A549 (cell line): ENCODE measurements around the gene ZNF283. TPM values are rescaled to one million over a fixed set of nuclear protein-coding genes. Genes with fewer than 3 reads are reported as not detected.

Source experiments
- ATAC-seq, 2 experiments: fragments of 200-7000 bp in 1 of 2; fragments of >200 bp in 1 of 2; cut with Nextera tagmentation in 1 of 2; cut with Tn5 transposase in 1 of 2; 3 replicates each; pipeline versions ENCODE4 v1.8.0 to v1.9.1; 2018 to 2020; ENCODE audit warnings: mild to moderate bottlenecking in 1 of 2, moderate library complexity in 1 of 2
- CTCF ChIA-PET: fragments of 300-600 bp; sonication (Branson Sonifier 250); formaldehyde crosslinking; extraction: SDS; loops from one replicate; lab custom pipeline; 2021; ENCODE audit warnings: antibody characterized with exemption, inconsistent platforms; lab: Yijun Ruan, JAX
- POLR2A ChIA-PET: fragments of 350-600 bp; formaldehyde crosslinking; extraction: SDS; loops from one replicate; lab custom pipeline; 2021; ENCODE audit warnings: antibody characterized with exemption, inconsistent platforms; lab: Yijun Ruan, JAX
- DNase-seq, 2 experiments: peaks; one replicate each; pipeline versions ENCODE4 v3.0.0 to v3.0.0-alpha.2; 2011 to 2016; ENCODE audit warnings: low read depth in 1 of 2, low spot score in 1 of 2
- FAIRE-seq: peaks from 2 replicates; lab custom pipeline; 2011; peaks lifted over from hg19 to GRCh38; lab: Jason Lieb, UNC
- H3K27ac ChIP-seq, 2 experiments: fragments of >200 bp; sonication (Bioruptor Twin); formaldehyde crosslinking; 3 replicates each; pipeline ENCODE4 v1.5.1; 2016 to 2017
- H3K4me1 ChIP-seq: fragments of >200 bp; sonication (Bioruptor Twin); formaldehyde crosslinking; 3 replicates; pipeline ENCODE4 v1.6.1; 2016
- H3K4me2 ChIP-seq: fragments of >200 bp; sonication (Bioruptor Twin); formaldehyde crosslinking; 3 replicates; pipeline ENCODE4 v1.6.1; 2016
- H3K4me3 ChIP-seq: fragments of >200 bp; sonication (Bioruptor Twin); formaldehyde crosslinking; 3 replicates; pipeline ENCODE4 v1.5.1; 2016
- H3K9me3 ChIP-seq: fragments of >200 bp; sonication (Bioruptor Twin); formaldehyde crosslinking; 3 replicates; pipeline ENCODE4 v1.6.1; 2016
- ATOH8 ChIP-seq: fragments of 250-450 bp; sonication (Bioruptor Pico); IDR thresholded peaks from 2 replicates; pipeline ENCODE4 v1.5.0; 2020; ENCODE audit warnings: low read depth, mild to moderate bottlenecking, moderate library complexity
- CBX2 ChIP-seq: fragments of 200-600 bp; sonication (generic); IDR thresholded peaks from 2 replicates; pipeline ENCODE4 v1.6.1; 2016; ENCODE audit warnings: low read depth, mild to moderate bottlenecking, borderline replicate concordance
- CBX8 ChIP-seq: fragments of 200-600 bp; sonication (generic); IDR thresholded peaks from 2 replicates; pipeline ENCODE4 v1.6.1; 2016
- CHD2 ChIP-seq: fragments of 150-350 bp; IDR thresholded peaks from 2 replicates; pipeline ENCODE4 v1.6.1; 2014; ENCODE audit warnings: low read length; ENCODE audit not compliant: partially characterized antibody
- CTCF ChIP-seq: fragments of >200 bp; sonication (Bioruptor Twin); formaldehyde crosslinking; IDR thresholded peaks from 3 replicates; pipeline ENCODE4 v1.5.1; 2016
- EHMT2 ChIP-seq: fragments of 200-600 bp; sonication (generic); IDR thresholded peaks from 2 replicates; pipeline ENCODE4 v1.6.1; 2016; ENCODE audit warnings: antibody characterized with exemption, low read depth, mild to moderate bottlenecking, moderate library complexity
- ELK1 ChIP-seq: fragments of 150-350 bp; IDR thresholded peaks from 2 replicates; pipeline ENCODE4 v1.6.1; 2014; ENCODE audit warnings: low read depth, mild to moderate bottlenecking, low read length
- EP300 ChIP-seq, 2 experiments: fragments of >200 bp; sonication (Bioruptor Twin); formaldehyde crosslinking; IDR thresholded peaks; 2 replicates in 1 of 2; 3 replicates in 1 of 2; pipeline ENCODE4 v1.6.1; 2016 to 2017
- ESRRA ChIP-seq: fragments of 150-350 bp; IDR thresholded peaks from 2 replicates; pipeline ENCODE4 v1.6.1; 2014; ENCODE audit warnings: mild to moderate bottlenecking, low read length, borderline replicate concordance
- FOSL2 ChIP-seq, 2 experiments: fragments of 450-650 bp in 1 of 2; fragments of >200 bp in 1 of 2; sonication (Bioruptor Twin) in 1 of 2; formaldehyde crosslinking; IDR thresholded peaks; 2 replicates each; pipeline versions ENCODE4 v1.5.0 to v1.6.1; 2016 to 2020; ENCODE audit warnings: mild to moderate bottlenecking in 1 of 2, moderate library complexity in 1 of 2
- FOXS1 ChIP-seq: fragments of 250-450 bp; sonication (Bioruptor Pico); IDR thresholded peaks from 2 replicates; pipeline ENCODE4 v1.5.0; 2020; ENCODE audit warnings: mild to moderate bottlenecking, moderate library complexity
- GATA3 ChIP-seq: IDR thresholded peaks from 2 replicates; pipeline ENCODE4 v1.6.1; 2012; ENCODE audit warnings: borderline replicate concordance
- HEYL ChIP-seq: fragments of 250-450 bp; sonication (Bioruptor Pico); IDR thresholded peaks from 2 replicates; pipeline ENCODE4 v1.8.0; 2021; ENCODE audit warnings: mild to moderate bottlenecking, moderate library complexity
- HOXA7 ChIP-seq: fragments of 250-450 bp; sonication (Bioruptor Pico); IDR thresholded peaks from 2 replicates; pipeline ENCODE4 v1.5.0; 2020; ENCODE audit warnings: mild to moderate bottlenecking, moderate library complexity
- HOXB5 ChIP-seq: fragments of 250-450 bp; sonication (Bioruptor Pico); IDR thresholded peaks from 2 replicates; pipeline ENCODE4 v1.5.0; 2020; ENCODE audit warnings: mild to moderate bottlenecking, moderate library complexity
- JUN ChIP-seq, 2 experiments: fragments of >200 bp; sonication (Bioruptor Twin); formaldehyde crosslinking; IDR thresholded peaks; 2 replicates in 1 of 2; 3 replicates in 1 of 2; pipeline ENCODE4 v1.6.1; 2016 to 2017
- JUNB ChIP-seq: fragments of >200 bp; sonication (Bioruptor Twin); formaldehyde crosslinking; IDR thresholded peaks from 2 replicates; pipeline ENCODE4 v1.6.1; 2016
- KDM5A ChIP-seq: fragments of 200-600 bp; sonication (generic); IDR thresholded peaks from 2 replicates; pipeline ENCODE4 v1.6.1; 2016; ENCODE audit warnings: antibody characterized with exemption, mild to moderate bottlenecking
- MAX ChIP-seq: IDR thresholded peaks from 2 replicates; pipeline ENCODE4 v1.6.1; 2012
- MAZ ChIP-seq: fragments of 150-350 bp; IDR thresholded peaks from 2 replicates; pipeline ENCODE4 v1.6.1; 2014; ENCODE audit warnings: antibody characterized with exemption, low read depth, low read length, borderline replicate concordance
- MYC ChIP-seq: IDR thresholded peaks from 2 replicates; pipeline ENCODE4 v1.6.1; 2012; ENCODE audit warnings: mild to moderate bottlenecking, inconsistent platforms, low read length, improper control_type of control experiment, borderline replicate concordance
- PBX3 ChIP-seq: IDR thresholded peaks from 2 replicates; pipeline ENCODE4 v1.6.1; 2012
- PHF8 ChIP-seq: fragments of 200-600 bp; sonication (generic); IDR thresholded peaks from 2 replicates; pipeline ENCODE4 v1.6.1; 2016; ENCODE audit warnings: low read depth, mild to moderate bottlenecking, antibody characterized with exemption, moderate library complexity, borderline replicate concordance
- RAD21 ChIP-seq, 2 experiments: fragments of >200 bp in 1 of 2; sonication (Bioruptor Twin) in 1 of 2; formaldehyde crosslinking in 1 of 2; IDR thresholded peaks in 1 of 2; conservative IDR thresholded peaks in 1 of 2; 2 replicates in 1 of 2; 3 replicates in 1 of 2; pipeline ENCODE4 v1.6.1; 2012 to 2018; ENCODE audit warnings: inconsistent platforms in 1 of 2
- RARB ChIP-seq: fragments of 250-450 bp; sonication (Bioruptor Pico); IDR thresholded peaks from 2 replicates; pipeline ENCODE4 v1.8.0; 2021; ENCODE audit warnings: mild to moderate bottlenecking, moderate library complexity
- RCOR1 ChIP-seq: fragments of 150-350 bp; IDR thresholded peaks from 2 replicates; pipeline ENCODE4 v1.6.1; 2014; ENCODE audit warnings: antibody characterized with exemption, low read length, low read depth
- SMC3 ChIP-seq: fragments of >200 bp; sonication (Bioruptor Twin); formaldehyde crosslinking; IDR thresholded peaks from 3 replicates; pipeline ENCODE4 v1.6.1; 2018; ENCODE audit warnings: inconsistent platforms
- USF2 ChIP-seq: fragments of 450-650 bp; IDR thresholded peaks from 2 replicates; pipeline ENCODE4 v1.6.1; 2014; ENCODE audit warnings: antibody characterized with exemption
- ZC3H11A ChIP-seq: fragments of 450-650 bp; IDR thresholded peaks from 2 replicates; pipeline ENCODE4 v1.6.1; 2014; ENCODE audit warnings: antibody characterized with exemption, mild to moderate bottlenecking
- WGBS: methylation state at CpG from one replicate; pipeline ENCODE4 v1.1.6; 2017; ENCODE audit errors: missing lambda C conversion rate; 5-methylcytosine and 5-hydroxymethylcytosine counted together
- polyA plus RNA-seq, 4 experiments: library from polyadenylated mRNA; depleted of rRNA in 3 of 4; stranded (reverse); fragments of >200 nt; fragmentation: RNase III in 1 of 4; extraction: RNeasy Plus Mini Kit Qiagen cat#74134 plus additional on column Dnase treatment in 1 of 4; gene quantifications; 2 replicates in 3 of 4; 3 replicates in 1 of 4; pipeline ENCODE4 v1.2.3, GENCODE V29; 2011 to 2017

ZNF283 gene
- polyA plus RNA-seq, 2 of the 4 experiments (the other 2 are of a cell fraction) = 6.1 to 8.9 TPM

GRCh38 chr19:43812259-43812658, 14.9 kb upstream of the ZNF283 start:
- no peaks in the 10 kb centered on the region for H3K4me1 ChIP-seq
- no peak for TF ChIP-seq FOXS1 (CRISPR knock-in tag)
- no peak for TF ChIP-seq PHF8
- no peak for TF ChIP-seq RARB
- TF ChIP-seq MAX = no peak
- TF ChIP-seq CBX8 = no peak
- TF ChIP-seq CHD2 = no peak
- no peak for TF ChIP-seq FOSL2 (IDR thresholded peaks at IDR 0.05)
- no peak for TF ChIP-seq FOSL2 (CRISPR knock-in tag; IDR thresholded peaks at IDR 0.05)
- TF ChIP-seq KDM5A = no peak
- TF ChIP-seq GATA3 = no peak
- TF ChIP-seq SMC3 = no peak
- TF ChIP-seq HOXA7 (CRISPR knock-in tag) = no peak
- no peak for TF ChIP-seq HOXB5
- TF ChIP-seq JUNB = no peak
- TF ChIP-seq RCOR1 = no peak
- no peak for TF ChIP-seq HEYL (CRISPR knock-in tag)
- no peak for TF ChIP-seq MAZ
- TF ChIP-seq RAD21 (conservative IDR thresholded peaks at IDR 0.05 in 1 of 2, IDR thresholded peaks at IDR 0.05 in 1 of 2) = no peak
- TF ChIP-seq, all 56 proteins: peak for 0
- no peak overlapping the region for H3K4me2 ChIP-seq
- FAIRE-seq (no peak), ATAC-seq (no peak), DNase-seq (no peak)
- 28% methylated on average over 1 of the region's 1 CpG for WGBS
- peaks cover 11% of the 10 kb centered on the region; the same call in 2 of the 3 replicates for H3K9me3 ChIP-seq
- ChIA-PET POLR2A (no interaction called here), CTCF (interaction anchor here (0.9 kb wide), 1 partner anchor 258 kb away, joined by 3 read pairs; no protein-coding TSS in a partner anchor)
- H3K4me3 ChIP-seq = no peak overlapping the region
- H3K27ac ChIP-seq = no peak overlapping the region

GRCh38 chr19:43812688-43813087, 14.4 kb upstream of the ZNF283 start:
- ChIA-PET CTCF (interaction anchor here (0.7 to 0.9 kb wide), 2 partner anchors 258 to 293 kb away, joined by 3 read pairs; no protein-coding TSS in a partner anchor), POLR2A (no interaction called here)
- H3K4me3 ChIP-seq = no peak overlapping the region
- H3K4me1 ChIP-seq = no peaks in the 10 kb centered on the region
- H3K27ac ChIP-seq = no peak overlapping the region
- peaks cover 11% of the 10 kb centered on the region; the same call in 2 of the 3 replicates for H3K9me3 ChIP-seq
- WGBS = 48% methylated on average over 6 of the region's 6 CpGs
- FAIRE-seq (peak; percentile 59), DNase-seq (no peak), ATAC-seq (no peak)
- TF ChIP-seq USF2 (no peak), EP300 (IDR thresholded peaks at IDR 0.05) (no peak), EHMT2 (no peak), ESRRA (no peak), HOXB5 (no peak), SMC3 (no peak)
- no peak overlapping the region for H3K4me2 ChIP-seq

- WGBS = 35% methylated on average over 5 of the region's 5 CpGs
- peaks cover 22% of the 10 kb centered on the region for H3K9me3 ChIP-seq
- ATAC-seq (no peak), FAIRE-seq (peak; percentile 28), DNase-seq (no peak)
- H3K4me1 ChIP-seq = no peaks in the 10 kb centered on the region
- no peak for TF ChIP-seq PBX3
- no peak for TF ChIP-seq CTCF
- TF ChIP-seq ZC3H11A = no peak
- TF ChIP-seq ELK1 = no peak
- TF ChIP-seq ATOH8 (CRISPR knock-in tag) = no peak
- TF ChIP-seq KDM5A = no peak
- TF ChIP-seq JUN (IDR thresholded peaks at IDR 0.05) = no peak
- no peak for TF ChIP-seq CBX2
- no peak for TF ChIP-seq MYC
- H3K4me2 ChIP-seq = no peak overlapping the region
- H3K4me3 ChIP-seq = no peak overlapping the region
- H3K27ac ChIP-seq = no peak overlapping the region
- CTCF ChIA-PET = interaction anchor here (0.6 to 1.7 kb wide), 8 partner anchors 18 to 368 kb away, joined by 3 to 5 read pairs (median 3); no protein-coding TSS in a partner anchor
- POLR2A ChIA-PET = no interaction called here
These were observed 12.3 kb upstream of the ZNF283 start for GRCh38 chr19:43814663-43815352.
